Progenitor cell of endocrine pancreas (in vitro differentiated cells): ENCODE measurements around the gene CSTF3. TPM values are rescaled to one million over a fixed set of nuclear protein-coding genes. Genes with fewer than 3 reads are reported as not detected.
"Not testable (repeated sequence)": the region's sequence is repeated elsewhere in the genome, so short reads cannot be mapped to it uniquely, and the experiment has no call there.

Experiments used
- DNase-seq: peaks from one replicate; pipeline ENCODE4 v3.0.0; 2021; ENCODE audit warnings: low spot score; ENCODE audit not compliant: unreplicated experiment
- H3K27ac Mint-ChIP-seq: 2 replicates; pipeline ENCODE4 v1.8.0; 2021; ENCODE audit warnings: mild to moderate bottlenecking, moderate library complexity, mixed read lengths
- H3K27me3 Mint-ChIP-seq: 2 replicates; pipeline ENCODE4 v1.8.0; 2021; ENCODE audit warnings: mixed read lengths
- H3K36me3 Mint-ChIP-seq: 2 replicates; pipeline ENCODE4 v1.8.0; 2022; ENCODE audit warnings: mixed read lengths; ENCODE audit not compliant: insufficient read depth
- H3K4me1 Mint-ChIP-seq: 2 replicates; pipeline ENCODE4 v1.8.0; 2021; ENCODE audit warnings: low read depth, mixed read lengths
- H3K4me3 Mint-ChIP-seq: 2 replicates; pipeline ENCODE4 v1.8.0; 2021; ENCODE audit warnings: low read depth, mild to moderate bottlenecking, moderate library complexity, mixed read lengths
- H3K9me3 Mint-ChIP-seq: 2 replicates; pipeline ENCODE4 v1.8.0; 2021; ENCODE audit warnings: low read depth, mixed read lengths
- CTCF ChIP-seq: fragments of 200-600 bp; sonication (generic); IDR thresholded peaks from one replicate; pipeline ENCODE4 v1.5.0; 2021; ENCODE audit warnings: antibody characterized with exemption, mild to moderate bottlenecking; ENCODE audit not compliant: unreplicated experiment
- total RNA-seq: library from RNA; stranded (reverse); gene quantifications from 2 replicates; pipeline ENCODE4 v1.2.1, GENCODE V29; 2021

CSTF3 gene
- total RNA-seq, 1 donor from 2014 or later: 43.5 TPM

- Mint-ChIP-seq H3K27ac (peak overlapping the region; percentile 99), H3K4me3 (peak overlapping the region; percentile 100), H3K4me1 (peaks cover 26% of the 10 kb centered on the region), H3K27me3 (no peaks in the 10 kb centered on the region), H3K36me3 (peaks cover 15% of the 10 kb centered on the region), H3K9me3 (peaks cover 4% of the 10 kb centered on the region)
- TF ChIP-seq CTCF: no peak
- DNase-seq: no peak
Observed at GRCh38 chr11:33160587-33160986, 693 bp downstream of the CSTF3 start.

- Mint-ChIP-seq H3K36me3 (peaks cover 19% of the 10 kb centered on the region), H3K4me1 (peaks cover 27% of the 10 kb centered on the region)
- no peak for DNase-seq
Observed at GRCh38 chr11:33160136-33160535, 1.1 kb downstream of the CSTF3 start.

GRCh38 chr11:33159378-33159867, 1.9 kb downstream of the CSTF3 start:
- not testable (repeated sequence) for DNase-seq, H3K9me3 Mint-ChIP-seq, H3K27me3 Mint-ChIP-seq
- H3K4me3 Mint-ChIP-seq: peak overlapping the region; percentile 100
- H3K27ac Mint-ChIP-seq: peak overlapping the region; percentile 99
- peaks cover 23% of the 10 kb centered on the region for H3K36me3 Mint-ChIP-seq
- H3K4me1 Mint-ChIP-seq: peaks cover 27% of the 10 kb centered on the region

More at GRCh38 chr11:33160136-33160535, 1.1 kb downstream of the CSTF3 start:
- H3K9me3 Mint-ChIP-seq: peaks cover 7% of the 10 kb centered on the region
- TF ChIP-seq CTCF: no peak
- no peaks in the 10 kb centered on the region for H3K27me3 Mint-ChIP-seq
- H3K27ac Mint-ChIP-seq: peak overlapping the region; percentile 99
- H3K4me3 Mint-ChIP-seq: peak overlapping the region; percentile 100

- peak overlapping the region; percentile 83 for H3K27ac Mint-ChIP-seq
- no peak for DNase-seq
- TF ChIP-seq CTCF: no peak
- no peaks in the 10 kb centered on the region for H3K27me3 Mint-ChIP-seq
- peak overlapping the region; percentile 100 for H3K4me3 Mint-ChIP-seq
- peaks cover 23% of the 10 kb centered on the region for H3K36me3 Mint-ChIP-seq
- H3K4me1 Mint-ChIP-seq: peaks cover 27% of the 10 kb centered on the region
- peaks cover 7% of the 10 kb centered on the region for H3K9me3 Mint-ChIP-seq
Observed at GRCh38 chr11:33158596-33159275, 2.5 kb downstream of the CSTF3 start.

GRCh38 chr11:33157103-33158027, 3.9 kb downstream of the CSTF3 start:
- H3K36me3 Mint-ChIP-seq: peaks cover 20% of the 10 kb centered on the region
- no peak for TF ChIP-seq CTCF
- no peak for DNase-seq
- peaks cover 3% of the 10 kb centered on the region for H3K9me3 Mint-ChIP-seq
- H3K27ac Mint-ChIP-seq: peak overlapping the region; percentile 19
- H3K27me3 Mint-ChIP-seq: no peaks in the 10 kb centered on the region
- H3K4me3 Mint-ChIP-seq: peak overlapping the region; percentile 17
- H3K4me1 Mint-ChIP-seq: peaks cover 27% of the 10 kb centered on the region
